Stimulated activated CD8-positive, alpha-beta memory T cell treated with anti-CD3 and anti-CD28 coated beads, Interleukin-7, amount 100 ng/mL, for 24 hours (primary cell): ENCODE data around the gene KANSL1.

Source experiments
- DNase-seq: peaks from one replicate; pipeline ENCODE4 v3.0.0-alpha.2; 2020; ENCODE audit warnings: low read depth

Gene KANSL1

GRCh38 chr17:46071796-46072195, 121.4 kb downstream of the KANSL1 start:
- no peak for DNase-seq

GRCh38 chr17:46064460-46064859, 128.8 kb downstream of the KANSL1 start:
- no peak for DNase-seq

GRCh38 chr17:46063241-46063640, 130.0 kb downstream of the KANSL1 start:
- DNase-seq: no peak

- DNase-seq: no peak
These were observed 131.8 kb downstream of the KANSL1 start for GRCh38 chr17:46061435-46061834.

GRCh38 chr17:46060461-46060860, 132.8 kb downstream of the KANSL1 start:
- no peak for DNase-seq

GRCh38 chr17:46059486-46059885, 133.7 kb downstream of the KANSL1 start:
- no peak for DNase-seq

- DNase-seq: no peak
These were observed 135.9 kb downstream of the KANSL1 start for GRCh38 chr17:46057366-46057765.

GRCh38 chr17:46056800-46057304, 136.4 kb downstream of the KANSL1 start:
- no peak for DNase-seq

GRCh38 chr17:46053911-46054534, 139.2 kb downstream of the KANSL1 start:
- no peak for DNase-seq

- DNase-seq: no peak
These were observed 143.6 kb downstream of the KANSL1 start for GRCh38 chr17:46049656-46050055.

GRCh38 chr17:46047856-46048255, 145.4 kb downstream of the KANSL1 start:
- DNase-seq: no peak

- DNase-seq: no peak
These were observed 145.8 kb downstream of the KANSL1 start for GRCh38 chr17:46047398-46047797.

GRCh38 chr17:46046957-46047356, 146.3 kb downstream of the KANSL1 start:
- DNase-seq: no peak

GRCh38 chr17:46045639-46046038, 147.6 kb downstream of the KANSL1 start:
- no peak for DNase-seq

- no peak for DNase-seq
These were observed 148.2 kb downstream of the KANSL1 start for GRCh38 chr17:46044989-46045388.

- no peak for DNase-seq
These were observed 148.8 kb downstream of the KANSL1 start for GRCh38 chr17:46044286-46044928.

- DNase-seq: no peak
These were observed 149.6 kb downstream of the KANSL1 start for GRCh38 chr17:46043606-46044005.

- DNase-seq: no peak
These were observed 150.3 kb downstream of the KANSL1 start for GRCh38 chr17:46042925-46043324.

GRCh38 chr17:46042246-46042645, 151.0 kb downstream of the KANSL1 start:
- no peak for DNase-seq

GRCh38 chr17:46039592-46040186, 153.5 kb downstream of the KANSL1 start:
- no peak for DNase-seq

- DNase-seq: no peak
These were observed 154.3 kb downstream of the KANSL1 start for GRCh38 chr17:46038937-46039336.

- no peak for DNase-seq
These were observed 154.8 kb downstream of the KANSL1 start for GRCh38 chr17:46038414-46038813.

GRCh38 chr17:46037722-46038255, 155.4 kb downstream of the KANSL1 start:
- DNase-seq: no peak
